Adrenal gland (tissue), 12 donors: ENCODE measurements around the gene PKD1. TPM values are rescaled to one million over a fixed set of nuclear protein-coding genes. Genes with fewer than 3 reads are reported as not detected.

Experiments used
- DNase-seq, 7 donors: peaks; one replicate each; pipeline ENCODE4 v3.0.0-alpha.2; 2019 to 2020
- H3K27ac ChIP-seq, 5 donors: fragments of 200-600 bp; sonication (generic) in 4 of 5; 1 replicate in 3 of 5; 2 replicates in 2 of 5; pipeline versions ENCODE4 v1.5.1 to v1.8.0; 2016 to 2020; ENCODE audit warnings: mild to moderate bottlenecking in 1 of 5
- H3K27me3 ChIP-seq: fragments of 200-600 bp; 2 replicates; pipeline ENCODE4 v1.8.0; 2021
- H3K36me3 ChIP-seq, 2 donors: fragments of 200-600 bp; replicated peaks in 1 of 2; 1 replicate in 1 of 2; 2 replicates in 1 of 2; pipeline versions ENCODE4 v1.5.1 to v1.8.0; 2018 to 2022
- H3K4me1 ChIP-seq, 2 donors: fragments of 200-600 bp; replicated peaks in 1 of 2; 1 replicate in 1 of 2; 2 replicates in 1 of 2; pipeline versions ENCODE4 v1.5.1 to v1.8.0; 2018 to 2021
- H3K4me3 ChIP-seq, 4 donors: fragments of 200-600 bp; sonication (generic) in 3 of 4; one replicate each; pipeline ENCODE4 v1.5.1; 2016 to 2018
- H3K9me3 ChIP-seq, 3 donors: fragments of 200-600 bp; sonication (generic) in 1 of 3; replicated peaks in 1 of 3; 1 replicate in 2 of 3; 2 replicates in 1 of 3; pipeline versions ENCODE4 v1.5.1 to v1.8.0; 2016 to 2021
- CTCF ChIP-seq, 6 experiments: fragments of 450-650 bp in 4 of 6; fragments of 200-600 bp in 2 of 6; sonication (generic) in 1 of 6; IDR thresholded peaks; 1 replicate in 5 of 6; 2 replicates in 1 of 6; pipeline versions ENCODE4 v1.5.1 to v1.8.0; 2016 to 2021; ENCODE audit warnings: antibody characterized with exemption in 6 of 6, mild to moderate bottlenecking in 2 of 6, moderate library complexity in 1 of 6
- POLR2A ChIP-seq, 2 donors: fragments of 450-650 bp; IDR thresholded peaks; one replicate each; pipeline ENCODE4 v1.6.1; 2017; ENCODE audit warnings: antibody characterized with exemption in 2 of 2, mild to moderate bottlenecking in 2 of 2, moderate library complexity in 1 of 2
- WGBS, 4 donors: extraction: QIAGEN DNeasy Blood & Tissue Kit in 2 of 4; methylation state at CpG; one replicate each; pipeline versions ENCODE4 v1.1.5 to v1.1.7; 2013 to 2017; 5-methylcytosine and 5-hydroxymethylcytosine counted together
- intact Hi-C, 2 donors: fragments of 100-400 bp; cut with DNase I; formaldehyde crosslinking; loops; one replicate each; pipeline versions ENCODE4 v1.14.1 to v1.15.0; 2022 to 2023
- polyA plus RNA-seq, 3 donors: library from polyadenylated mRNA; stranded (reverse); fragments of 200-250 nt in 2 of 3; fragments of 350-450 nt in 1 of 3; fragmentation: Illumina TruSeq in 1 of 3; extraction: RNeasy Lipid Tissue Mini Kit (QIAGEN cat#74804) in 1 of 3; gene quantifications; one replicate each; pipeline ENCODE4 v1.2.3, GENCODE V29; 2013 to 2014
- total RNA-seq, 9 donors: library from RNA; depleted of rRNA in 4 of 9; stranded (reverse); fragments of >200 nt in 4 of 9; fragments of 120-200 nt in 1 of 9; fragmentation: NEBNext Ultra II Directional in 1 of 9; extraction: Animal tissue kit (Norgen Biotek cat#: 25700) in 1 of 9; gene quantifications; one replicate each; pipeline versions ENCODE4 v1.1.0 to v1.2.4, GENCODE V29; 2013 to 2023
- donor health status: healthy with polysubstance abuse.
- donor health status: Bipolar disorder and iron deficiency.
- donor health status: DM: yes; HTN: yes; CAD: no.
- donor health status: DM: no; HTN: no; CAD: no.
- donor health status: DM: no; HTN: no; CAD: no.
- donor health status: DM: yes; HTN: yes; CAD: no.

Gene PKD1
- total and polyA plus RNA-seq, 12 donors = 9.2 to 359 (median 102) TPM

GRCh38 chr16:2078096-2078495 is 57.6 kb downstream of the PKD1 start:
- WGBS, 4 donors = 94 to 97% (median 96%) methylated on average over 3 to 7 of the region's 7 CpGs
- Histone ChIP-seq H3K27me3 (no peaks in the 10 kb centered on the region), H3K4me3 (no peak overlapping the region), H3K9me3 (no peaks in the 10 kb centered on the region), H3K27ac (peak overlapping the region in 1 of 5 donors; percentile 54), H3K36me3 (peaks cover 0 to 84% of the 10 kb centered on the region in 2 donors), H3K4me1 (peaks cover 0 to 17% of the 10 kb centered on the region in 2 donors)
- no peak for TF ChIP-seq POLR2A (IDR thresholded peaks at IDR 0.05)
- no peak for TF ChIP-seq CTCF (IDR thresholded peaks at IDR 0.05)
- intact Hi-C loops = no loop called here
- no peak for DNase-seq

- Histone ChIP-seq H3K4me1 (peaks cover 0 to 13% of the 10 kb centered on the region in 2 donors), H3K27ac (peak overlapping the region in 1 of 5 donors; percentile 54), H3K36me3 (peaks cover 0 to 84% of the 10 kb centered on the region in 2 donors), H3K9me3 (no peaks in the 10 kb centered on the region), H3K4me3 (no peak overlapping the region), H3K27me3 (no peaks in the 10 kb centered on the region)
- no peak for DNase-seq
- TF ChIP-seq POLR2A (IDR thresholded peaks at IDR 0.05) = no peak
- intact Hi-C loops = no loop called here
- 92 to 98% (median 94%) methylated on average over 13 to 21 of the region's 21 CpGs for WGBS, 4 donors
Observed at GRCh38 chr16:2077696-2078095, 58.0 kb downstream of the PKD1 start.

GRCh38 chr16:2077016-2077415 is 58.7 kb downstream of the PKD1 start:
- peaks cover 0 to 6% of the 10 kb centered on the region in 2 donors for H3K4me1 ChIP-seq
- intact Hi-C loops = no loop called here
- no peak for DNase-seq
- peaks cover 0 to 84% of the 10 kb centered on the region in 2 donors for H3K36me3 ChIP-seq
- H3K9me3 ChIP-seq = no peaks in the 10 kb centered on the region
- H3K27ac ChIP-seq = peak overlapping the region in 1 of 5 donors; percentile 54
- no peak overlapping the region for H3K4me3 ChIP-seq
- TF ChIP-seq CTCF (IDR thresholded peaks at IDR 0.05) = no peak
- no peak for TF ChIP-seq POLR2A (IDR thresholded peaks at IDR 0.05)
- H3K27me3 ChIP-seq = no peaks in the 10 kb centered on the region
- 88 to 95% (median 91%) methylated on average over 15 to 17 of the region's 17 CpGs for WGBS, 4 donors

GRCh38 chr16:2076072-2076865 is 59.4 kb downstream of the PKD1 start:
- WGBS, 4 donors = 91 to 94% (median 93%) methylated on average over 18 to 28 of the region's 28 CpGs
- peaks cover 0 to 84% of the 10 kb centered on the region in 2 donors for H3K36me3 ChIP-seq
- no peaks in the 10 kb centered on the region for H3K9me3 ChIP-seq
- DNase-seq = peak in 1 of 7 donors; percentile 90
- no peak overlapping the region for H3K4me3 ChIP-seq
- no peaks in the 10 kb centered on the region for H3K4me1 ChIP-seq
- intact Hi-C loops = no loop called here
- peak overlapping the region in 1 of 5 donors; percentile 54 for H3K27ac ChIP-seq
- no peak for TF ChIP-seq CTCF (IDR thresholded peaks at IDR 0.05)
- peak; percentile 21 to 58 for TF ChIP-seq POLR2A (IDR thresholded peaks at IDR 0.05)
- no peaks in the 10 kb centered on the region for H3K27me3 ChIP-seq
